Panc1 (cell line): ENCODE results near the gene CPZ. TPM values are rescaled to one million over a fixed set of nuclear protein-coding genes. Genes with fewer than 3 reads are reported as not detected.

Source experiments
- ATAC-seq: fragments of 200-7000 bp; cut with Tn5 transposase; 2 replicates; pipeline ENCODE4 v1.9.1; 2020; ENCODE audit warnings: mild to moderate bottlenecking, moderate library complexity
- BruUV-seq: library from RNA; stranded (reverse); fragments of 400-500 nt; replicated peaks from 2 replicates; lab custom pipeline; 2021; lab: Mats Ljungman, UMichigan
- CTCF ChIA-PET: fragments of 300-600 bp; sonication (Branson Sonifier 250); formaldehyde crosslinking; loops from one replicate; lab custom pipeline; 2022; ENCODE audit warnings: antibody characterized with exemption; lab: Charles Lee
- POLR2A ChIA-PET: fragments of 300-600 bp; sonication (Branson Sonifier 250); formaldehyde crosslinking; loops from one replicate; lab custom pipeline; 2022; ENCODE audit warnings: antibody characterized with exemption; lab: Charles Lee
- DNase-seq: peaks from one replicate; pipeline ENCODE4 v3.0.0-alpha.2; 2010; ENCODE audit warnings: low read depth, low spot score
- H3K27ac ChIP-seq: 2 replicates; pipeline ENCODE4 v1.5.1; 2011; ENCODE audit warnings: mild to moderate bottlenecking, low read length, inconsistent platforms
- H3K27me3 ChIP-seq: fragments of 200-500 bp; sonication (Bioruptor generic); 2 replicates; pipeline ENCODE4 v1.6.0; 2014; ENCODE audit warnings: low read length, inconsistent platforms; ENCODE audit not compliant: control insufficient read depth, insufficient read depth
- H3K36me3 ChIP-seq: fragments of 200-500 bp; sonication (Bioruptor generic); 2 replicates; pipeline ENCODE4 v1.5.1; 2014; ENCODE audit warnings: inconsistent platforms, mild to moderate bottlenecking, low read length, moderate library complexity; ENCODE audit not compliant: control insufficient read depth, insufficient read depth
- H3K4me1 ChIP-seq: 2 replicates; pipeline ENCODE4 v1.5.1; 2011; ENCODE audit warnings: inconsistent platforms, mild to moderate bottlenecking, low read length, moderate library complexity; ENCODE audit not compliant: control insufficient read depth, insufficient read depth
- H3K4me3 ChIP-seq, 2 experiments: 2 replicates each; pipeline ENCODE4 v1.5.1; 2011 to 2012; ENCODE audit warnings: low read depth in 2 of 2, low read length in 2 of 2, mild to moderate bottlenecking in 2 of 2, inconsistent platforms in 1 of 2, moderate library complexity in 1 of 2
- H3K9me3 ChIP-seq: fragments of 200-500 bp; sonication (Bioruptor generic); 2 replicates; pipeline ENCODE4 v1.5.1; 2014; ENCODE audit warnings: low read depth, mild to moderate bottlenecking, inconsistent platforms, low read length, moderate library complexity; ENCODE audit not compliant: control insufficient read depth, insufficient read depth
- POLR2AphosphoS5 ChIP-seq: IDR thresholded peaks from 2 replicates; pipeline ENCODE4 v1.6.1; 2012; ENCODE audit warnings: mild to moderate bottlenecking, low read depth, low read length, moderate library complexity
- SIN3A ChIP-seq: IDR thresholded peaks from 2 replicates; pipeline ENCODE4 v1.6.1; 2012; ENCODE audit warnings: low read depth, mild to moderate bottlenecking, low read length, moderate library complexity, borderline replicate concordance; ENCODE audit not compliant: insufficient read depth
- TCF7L2 ChIP-seq: IDR thresholded peaks from 2 replicates; pipeline ENCODE4 v1.6.1; 2011; ENCODE audit warnings: mild to moderate bottlenecking, low read depth, low read length, inconsistent platforms
- in situ Hi-C: cut with HindIII; loops from 2 replicates; pipeline ENCODE4 v1.10.0; 2016; ENCODE audit warnings: low sequenced_read_pairs, low pct_unique_long_range_greater_than_20kb
- intact Hi-C: fragments of 100-400 bp; cut with micrococcal nuclease; formaldehyde crosslinking; loops from one replicate; pipeline ENCODE4 v1.10.0; 2022; ENCODE audit not compliant: unreplicated experiment
- total RNA-seq: library from RNA; stranded (reverse); gene quantifications from one replicate; pipeline ENCODE4 v1.2.1, GENCODE V29; 2021; ENCODE audit not compliant: unreplicated experiment
- TF ChIP-seq, protein P1 (sequence below), 2 experiments: IDR thresholded peaks; 2 replicates each; pipeline ENCODE4 v1.6.1; 2011 to 2012; ENCODE audit warnings: low read depth in 2 of 2, control low read depth in 1 of 2, low read length in 1 of 2, mild to moderate bottlenecking in 1 of 2, moderate library complexity in 1 of 2; ENCODE audit not compliant: insufficient read depth in 1 of 2
- TF ChIP-seq, protein P2 (sequence below): fragments of 450-650 bp; IDR thresholded peaks from 2 replicates; pipeline ENCODE4 v1.5.1; 2017; ENCODE audit warnings: mild to moderate bottlenecking

Gene CPZ
- total RNA-seq, 1 experiment from 2014 or later, result 0.15 TPM

DNA sequence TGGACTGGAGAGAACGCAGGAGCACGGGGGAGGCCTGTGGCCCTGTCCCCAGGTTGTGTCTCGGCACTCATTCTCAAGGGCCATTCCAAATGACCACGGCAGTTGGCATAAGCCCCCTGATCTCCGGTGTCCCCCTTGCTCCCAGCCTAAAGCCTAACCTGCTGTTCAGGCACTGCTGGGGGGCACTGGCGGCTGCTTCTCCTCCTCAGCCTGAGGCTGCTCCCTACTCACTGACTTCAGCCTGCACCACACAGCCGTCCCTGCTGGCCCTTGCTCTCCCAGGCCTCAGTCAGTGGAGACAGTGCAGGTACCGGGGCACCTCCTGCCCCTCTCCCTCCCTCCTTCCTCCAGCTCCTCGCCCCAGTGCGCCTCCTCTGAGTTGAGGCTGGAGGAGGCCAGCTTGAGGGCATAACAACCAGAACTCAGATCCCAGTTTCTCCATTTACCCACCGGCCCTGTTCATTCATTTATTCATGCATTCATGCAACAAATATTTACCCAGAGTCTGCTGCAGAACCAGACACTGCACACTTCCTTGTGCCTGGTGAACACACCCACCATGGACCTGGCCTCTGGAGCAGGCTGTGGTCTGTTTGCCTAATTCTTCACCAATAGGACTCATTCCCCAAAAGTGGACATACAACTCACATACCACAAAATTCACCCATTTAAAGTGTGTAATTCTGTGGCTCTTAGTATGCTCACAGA is 65.0 kb downstream of the CPZ start:
- BruUV-seq, result no TSS peak
- no peaks in the 10 kb centered on the region for H3K36me3 ChIP-seq
- H3K27me3 ChIP-seq, result no peaks in the 10 kb centered on the region
- intact Hi-C loops, result no loop called here
- TF ChIP-seq, protein P1, sequence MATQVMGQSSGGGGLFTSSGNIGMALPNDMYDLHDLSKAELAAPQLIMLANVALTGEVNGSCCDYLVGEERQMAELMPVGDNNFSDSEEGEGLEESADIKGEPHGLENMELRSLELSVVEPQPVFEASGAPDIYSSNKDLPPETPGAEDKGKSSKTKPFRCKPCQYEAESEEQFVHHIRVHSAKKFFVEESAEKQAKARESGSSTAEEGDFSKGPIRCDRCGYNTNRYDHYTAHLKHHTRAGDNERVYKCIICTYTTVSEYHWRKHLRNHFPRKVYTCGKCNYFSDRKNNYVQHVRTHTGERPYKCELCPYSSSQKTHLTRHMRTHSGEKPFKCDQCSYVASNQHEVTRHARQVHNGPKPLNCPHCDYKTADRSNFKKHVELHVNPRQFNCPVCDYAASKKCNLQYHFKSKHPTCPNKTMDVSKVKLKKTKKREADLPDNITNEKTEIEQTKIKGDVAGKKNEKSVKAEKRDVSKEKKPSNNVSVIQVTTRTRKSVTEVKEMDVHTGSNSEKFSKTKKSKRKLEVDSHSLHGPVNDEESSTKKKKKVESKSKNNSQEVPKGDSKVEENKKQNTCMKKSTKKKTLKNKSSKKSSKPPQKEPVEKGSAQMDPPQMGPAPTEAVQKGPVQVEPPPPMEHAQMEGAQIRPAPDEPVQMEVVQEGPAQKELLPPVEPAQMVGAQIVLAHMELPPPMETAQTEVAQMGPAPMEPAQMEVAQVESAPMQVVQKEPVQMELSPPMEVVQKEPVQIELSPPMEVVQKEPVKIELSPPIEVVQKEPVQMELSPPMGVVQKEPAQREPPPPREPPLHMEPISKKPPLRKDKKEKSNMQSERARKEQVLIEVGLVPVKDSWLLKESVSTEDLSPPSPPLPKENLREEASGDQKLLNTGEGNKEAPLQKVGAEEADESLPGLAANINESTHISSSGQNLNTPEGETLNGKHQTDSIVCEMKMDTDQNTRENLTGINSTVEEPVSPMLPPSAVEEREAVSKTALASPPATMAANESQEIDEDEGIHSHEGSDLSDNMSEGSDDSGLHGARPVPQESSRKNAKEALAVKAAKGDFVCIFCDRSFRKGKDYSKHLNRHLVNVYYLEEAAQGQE (IDR thresholded peaks at IDR 0.05; ENCODE audit: insufficient read depth in 1 of 2, low read depth in 2 of 2, low read length in 1 of 2), result no peak
- TF ChIP-seq TCF7L2, result no peak
- TF ChIP-seq SIN3A, result no peak
- TF ChIP-seq, protein P2, sequence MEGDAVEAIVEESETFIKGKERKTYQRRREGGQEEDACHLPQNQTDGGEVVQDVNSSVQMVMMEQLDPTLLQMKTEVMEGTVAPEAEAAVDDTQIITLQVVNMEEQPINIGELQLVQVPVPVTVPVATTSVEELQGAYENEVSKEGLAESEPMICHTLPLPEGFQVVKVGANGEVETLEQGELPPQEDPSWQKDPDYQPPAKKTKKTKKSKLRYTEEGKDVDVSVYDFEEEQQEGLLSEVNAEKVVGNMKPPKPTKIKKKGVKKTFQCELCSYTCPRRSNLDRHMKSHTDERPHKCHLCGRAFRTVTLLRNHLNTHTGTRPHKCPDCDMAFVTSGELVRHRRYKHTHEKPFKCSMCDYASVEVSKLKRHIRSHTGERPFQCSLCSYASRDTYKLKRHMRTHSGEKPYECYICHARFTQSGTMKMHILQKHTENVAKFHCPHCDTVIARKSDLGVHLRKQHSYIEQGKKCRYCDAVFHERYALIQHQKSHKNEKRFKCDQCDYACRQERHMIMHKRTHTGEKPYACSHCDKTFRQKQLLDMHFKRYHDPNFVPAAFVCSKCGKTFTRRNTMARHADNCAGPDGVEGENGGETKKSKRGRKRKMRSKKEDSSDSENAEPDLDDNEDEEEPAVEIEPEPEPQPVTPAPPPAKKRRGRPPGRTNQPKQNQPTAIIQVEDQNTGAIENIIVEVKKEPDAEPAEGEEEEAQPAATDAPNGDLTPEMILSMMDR, result no peak
- TF ChIP-seq POLR2AphosphoS5, result no peak
- no peaks in the 10 kb centered on the region for H3K4me1 ChIP-seq
- CTCF ChIA-PET, result no interaction called here
- H3K27ac ChIP-seq, result no peak overlapping the region
- no peaks in the 10 kb centered on the region for H3K9me3 ChIP-seq
- in situ Hi-C loops, result no loop called here
- ATAC-seq, result no peak
- POLR2A ChIA-PET, result no interaction called here
- H3K4me3 ChIP-seq, result no peak overlapping the region
- DNase-seq, result no peak

DNA sequence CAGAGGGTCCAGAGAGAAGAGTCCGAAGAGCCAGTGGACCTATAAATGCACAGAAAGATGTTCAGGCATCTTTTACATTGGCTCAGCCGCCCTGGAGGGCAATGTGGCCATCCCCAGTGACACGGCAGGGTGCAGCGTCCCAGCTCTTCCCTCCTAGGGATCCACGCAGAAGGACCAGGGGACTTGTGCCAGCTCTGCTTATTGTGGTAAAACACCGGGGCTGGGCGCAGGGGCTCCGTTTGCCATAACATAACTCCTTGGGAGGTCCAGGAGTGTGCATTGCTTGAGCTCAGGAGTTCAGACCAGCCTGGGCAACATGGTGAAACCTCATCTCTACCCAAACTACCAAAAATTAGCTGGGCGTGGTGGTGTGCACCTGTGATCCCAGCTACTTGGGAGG is 70.2 kb downstream of the CPZ start:
- ChIA-PET CTCF (no interaction called here), POLR2A (no interaction called here)
- intact Hi-C loops, result no loop called here
- BruUV-seq, result no TSS peak
- no peak overlapping the region for H3K27ac ChIP-seq
- no peaks in the 10 kb centered on the region for H3K4me1 ChIP-seq
- ATAC-seq (no peak), DNase-seq (no peak)
- H3K36me3 ChIP-seq, result no peaks in the 10 kb centered on the region
- H3K4me3 ChIP-seq, result no peak overlapping the region
- in situ Hi-C loops, result no loop called here
- no peaks in the 10 kb centered on the region for H3K9me3 ChIP-seq
- H3K27me3 ChIP-seq, result no peaks in the 10 kb centered on the region
- TF ChIP-seq TCF7L2 (no peak), SIN3A (no peak), POLR2AphosphoS5 (no peak)
- TF ChIP-seq, protein P2, result no peak
- TF ChIP-seq, protein P1 (IDR thresholded peaks at IDR 0.05; ENCODE audit: insufficient read depth in 1 of 2, low read depth in 2 of 2, low read length in 1 of 2), result no peak
